ENCODE data around the gene KRTAP5-2.

Gene KRTAP5-2

DNA sequence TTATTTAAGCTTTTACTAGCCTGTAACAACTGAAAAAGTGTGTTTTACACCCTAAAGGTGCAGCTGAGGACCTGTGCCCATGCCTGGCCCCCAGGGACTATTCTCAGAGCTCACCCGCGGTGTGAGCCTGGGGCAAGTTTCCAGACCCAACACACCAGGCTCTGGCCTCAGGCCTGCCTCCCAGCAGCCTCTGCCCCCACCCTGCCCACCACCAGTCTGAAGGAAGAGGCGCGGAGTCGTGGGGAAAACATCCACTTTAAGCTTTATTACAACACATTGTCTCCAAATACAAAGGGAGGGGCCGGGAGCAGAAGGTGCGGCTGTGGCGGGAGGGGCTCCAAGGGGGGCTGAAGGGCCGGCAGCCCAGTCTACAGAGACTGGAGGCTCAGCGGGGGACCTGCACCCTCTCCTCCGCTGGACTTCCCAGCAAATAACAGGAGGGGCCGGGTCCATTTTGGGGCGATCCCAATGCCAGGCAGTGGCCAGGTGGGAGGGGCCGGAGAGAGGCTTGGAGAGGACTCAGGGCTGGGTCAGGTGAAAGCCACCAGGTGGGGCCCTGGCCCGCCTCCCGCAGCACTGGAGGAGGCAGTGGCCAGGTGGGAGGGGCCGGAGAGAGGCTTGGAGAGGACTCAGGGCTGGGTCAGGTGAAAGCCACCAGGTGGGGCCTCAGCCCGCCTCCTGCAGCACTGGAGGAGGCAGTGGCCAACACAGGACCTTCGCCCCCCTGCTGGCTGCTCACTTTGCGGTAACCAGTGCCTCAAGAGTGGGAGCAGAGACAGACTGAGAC, 44.1 kb downstream of the KRTAP5-2 start:
- DNase-seq = peak; percentile 59

DNA sequence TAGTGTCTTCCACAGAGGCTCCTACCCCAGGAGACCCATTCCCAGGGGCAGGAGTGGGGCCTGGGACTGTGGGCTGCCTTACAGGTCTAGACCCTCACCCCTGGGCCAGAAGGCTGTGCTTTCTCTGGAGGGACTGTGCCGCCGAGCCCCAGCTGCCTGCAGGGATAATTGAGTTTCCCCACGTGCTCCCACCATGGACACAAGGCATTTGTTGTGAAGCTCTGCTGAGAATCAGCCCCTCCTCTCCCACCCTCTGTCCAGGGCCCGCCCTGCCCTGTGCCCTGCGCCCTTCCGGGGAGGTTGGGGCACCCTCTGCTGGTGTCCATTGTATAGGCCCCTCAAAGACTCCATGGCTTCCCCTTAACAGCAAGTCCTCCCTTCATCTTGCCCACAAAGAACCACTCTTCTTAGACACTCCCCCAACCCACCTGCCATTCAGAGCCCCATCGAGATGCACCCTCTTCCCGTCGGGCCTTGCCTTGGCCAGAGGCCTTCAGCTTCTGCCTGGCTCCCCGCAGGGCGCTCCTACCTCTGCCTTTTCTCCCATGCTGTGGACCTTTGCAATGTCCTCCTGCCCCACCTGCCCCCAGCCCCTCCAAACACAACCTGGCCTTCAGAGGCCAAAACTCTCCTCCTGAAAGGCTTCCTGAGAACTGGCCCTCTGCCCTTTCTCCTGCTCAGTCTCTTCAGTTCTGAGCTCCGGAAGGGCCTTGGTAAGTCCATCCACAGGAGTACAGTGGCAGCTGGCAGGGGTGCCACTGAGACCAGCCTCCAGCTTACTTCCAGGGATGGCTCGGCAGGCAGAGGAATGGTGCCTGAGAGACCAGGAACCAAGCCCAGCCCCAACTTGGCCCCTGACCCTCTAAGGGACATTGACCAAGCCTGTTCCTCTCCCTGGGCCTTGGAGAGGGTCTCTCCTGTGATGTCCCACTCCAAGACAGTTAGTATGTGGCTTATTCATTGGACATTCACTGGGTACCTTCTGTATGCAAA, 48.5 kb downstream of the KRTAP5-2 start:
- DNase-seq = no peak

DNA sequence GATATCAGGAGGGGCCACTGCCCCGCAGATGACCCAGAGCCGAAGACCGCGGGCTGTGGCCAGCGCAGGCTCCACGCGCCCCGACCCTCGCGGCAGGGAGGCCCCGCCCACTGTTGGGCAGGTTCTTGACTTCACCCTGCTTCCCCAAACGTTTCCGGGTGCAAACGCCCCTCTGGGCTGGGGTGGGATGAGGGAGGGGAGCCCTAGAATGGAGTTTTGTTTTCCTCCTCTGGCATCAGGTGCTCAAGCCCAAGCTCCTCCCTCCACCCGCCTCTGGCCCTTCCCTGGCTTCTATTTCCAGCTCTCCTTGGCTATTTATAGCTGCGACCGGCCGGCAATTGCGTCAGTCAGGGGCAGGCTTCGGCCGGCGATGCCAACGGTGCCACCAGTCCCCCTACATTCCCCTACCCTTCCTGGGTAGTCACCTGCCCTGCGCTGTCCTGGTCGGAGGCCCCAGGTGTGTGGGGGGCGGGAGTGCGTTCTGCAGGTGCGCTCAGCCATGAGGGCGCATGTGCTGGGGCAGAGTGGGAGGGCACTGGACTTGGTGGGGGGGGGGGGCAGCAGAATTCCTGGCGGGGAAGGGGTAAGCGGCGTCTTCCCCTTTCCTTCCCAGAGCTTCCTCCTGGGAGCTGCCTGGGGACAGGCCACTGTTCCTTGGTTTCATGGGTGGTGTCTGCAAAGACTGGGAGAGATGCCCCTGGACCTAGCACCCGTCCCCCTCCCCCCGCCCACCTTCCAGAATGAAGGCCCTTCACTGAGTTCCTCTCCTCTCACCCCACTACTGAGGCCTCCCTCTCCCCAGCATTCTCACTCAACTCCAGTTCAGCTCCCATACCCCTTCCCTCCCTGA, 49.6 kb downstream of the KRTAP5-2 start:
- peak; percentile 67 for DNase-seq

DNA sequence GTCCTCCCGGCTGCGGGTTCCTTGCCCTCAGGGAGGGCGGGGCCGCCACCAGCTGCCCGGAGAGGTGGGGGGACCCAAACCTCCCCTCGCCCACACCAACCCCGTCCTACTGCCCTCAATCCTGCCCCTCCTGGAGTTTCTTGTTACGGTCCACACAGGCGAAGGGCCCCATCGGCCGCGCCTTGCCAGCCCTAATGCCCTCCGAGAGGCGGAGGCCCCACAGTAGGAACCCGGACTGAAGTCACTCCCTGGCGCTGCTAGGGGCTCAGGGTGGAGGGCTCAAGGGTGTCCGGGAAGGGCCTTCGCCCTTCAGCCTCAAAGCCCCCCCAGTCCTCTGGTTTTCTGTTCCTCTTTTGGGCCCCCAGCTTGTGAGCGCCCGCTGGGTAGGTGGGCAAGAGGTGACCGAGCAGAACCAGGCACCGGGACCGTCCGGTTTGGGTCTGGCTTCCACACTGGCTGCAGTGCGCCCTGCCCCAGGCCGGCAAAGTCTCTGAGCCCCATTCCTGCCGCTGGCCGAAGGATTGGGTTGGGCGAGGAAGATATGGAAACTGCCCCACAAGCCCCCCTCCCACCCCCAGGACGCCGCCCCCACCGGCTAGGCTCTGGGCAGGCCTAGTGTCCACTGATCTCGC, 50.5 kb downstream of the KRTAP5-2 start:
- no peak for DNase-seq
